ENCODE results near the gene MYRIP.

The MYRIP gene

GRCh38 chr3:40191850-40192448 lies 382.5 kb downstream of the MYRIP start:
- Histone ChIP-seq H3K4me2 (ENCODE audit: low read length) (no peak overlapping the region), H3K9ac (no peak overlapping the region), H3K27me3 (ENCODE audit: control insufficient read depth, insufficient read depth, low read length) (no peaks in the 10 kb centered on the region), H3K4me3 (ENCODE audit: low read depth, low read length) (no peak overlapping the region), H3K4me1 (no peaks in the 10 kb centered on the region), H3K9me3 (ENCODE audit: control insufficient read depth, low read length) (no peaks in the 10 kb centered on the region), H3K27ac (no peak overlapping the region), H3K79me2 (no peaks in the 10 kb centered on the region), H2AFZ (no peak overlapping the region), H3K36me3 (ENCODE audit: control insufficient read depth, insufficient read depth, low read length) (no peaks in the 10 kb centered on the region)
- peak; percentile 91 for TF ChIP-seq CTCF (IDR thresholded peaks at IDR 0.05)

- no peaks in the 10 kb centered on the region for H3K79me2 ChIP-seq
These were observed 383.2 kb downstream of the MYRIP start for GRCh38 chr3:40192628-40193027.

GRCh38 chr3:40196966-40197365 lies 387.6 kb downstream of the MYRIP start:
- H3K4me2 ChIP-seq (ENCODE audit: low read length) = no peak overlapping the region
- no peaks in the 10 kb centered on the region for H3K27me3 ChIP-seq (ENCODE audit: control insufficient read depth, insufficient read depth, low read length)
- H3K27ac ChIP-seq = no peak overlapping the region
- H3K4me1 ChIP-seq = no peaks in the 10 kb centered on the region
- no peak overlapping the region for H3K4me3 ChIP-seq (ENCODE audit: low read depth, low read length)
- H3K9ac ChIP-seq = no peak overlapping the region
- no peaks in the 10 kb centered on the region for H3K79me2 ChIP-seq
- H2AFZ ChIP-seq = no peak overlapping the region
- no peaks in the 10 kb centered on the region for H3K36me3 ChIP-seq (ENCODE audit: control insufficient read depth, insufficient read depth, low read length)
- no peaks in the 10 kb centered on the region for H3K9me3 ChIP-seq (ENCODE audit: control insufficient read depth, low read length)
- TF ChIP-seq CTCF (IDR thresholded peaks at IDR 0.05) = no peak

More at GRCh38 chr3:40192628-40193027, 383.2 kb downstream of the MYRIP start:
- Histone ChIP-seq H2AFZ (no peak overlapping the region), H3K36me3 (ENCODE audit: control insufficient read depth, insufficient read depth, low read length) (no peaks in the 10 kb centered on the region), H3K4me3 (ENCODE audit: low read depth, low read length) (no peak overlapping the region), H3K4me1 (no peaks in the 10 kb centered on the region), H3K27ac (no peak overlapping the region), H3K27me3 (ENCODE audit: control insufficient read depth, insufficient read depth, low read length) (no peaks in the 10 kb centered on the region), H3K9me3 (ENCODE audit: control insufficient read depth, low read length) (no peaks in the 10 kb centered on the region), H3K9ac (no peak overlapping the region), H3K4me2 (ENCODE audit: low read length) (no peak overlapping the region)
- no peak for TF ChIP-seq CTCF (IDR thresholded peaks at IDR 0.05)

- H2AFZ ChIP-seq = no peak overlapping the region
- no peak overlapping the region for H3K27ac ChIP-seq
- H3K27me3 ChIP-seq (ENCODE audit: control insufficient read depth, insufficient read depth, low read length) = no peaks in the 10 kb centered on the region
- H3K4me3 ChIP-seq (ENCODE audit: low read depth, low read length) = no peak overlapping the region
- H3K79me2 ChIP-seq = no peaks in the 10 kb centered on the region
- no peaks in the 10 kb centered on the region for H3K36me3 ChIP-seq (ENCODE audit: control insufficient read depth, insufficient read depth, low read length)
- H3K4me2 ChIP-seq (ENCODE audit: low read length) = no peak overlapping the region
- no peak overlapping the region for H3K9ac ChIP-seq
- H3K4me1 ChIP-seq = no peaks in the 10 kb centered on the region
- no peaks in the 10 kb centered on the region for H3K9me3 ChIP-seq (ENCODE audit: control insufficient read depth, low read length)
- no peak for TF ChIP-seq CTCF (IDR thresholded peaks at IDR 0.05)
These were observed 391.4 kb downstream of the MYRIP start for GRCh38 chr3:40200692-40201316.

- Histone ChIP-seq H3K4me3 (ENCODE audit: low read depth, low read length) (no peak overlapping the region), H3K27ac (no peak overlapping the region), H3K27me3 (ENCODE audit: control insufficient read depth, insufficient read depth, low read length) (no peaks in the 10 kb centered on the region), H3K36me3 (ENCODE audit: control insufficient read depth, insufficient read depth, low read length) (no peaks in the 10 kb centered on the region), H3K9ac (no peak overlapping the region), H3K4me2 (ENCODE audit: low read length) (no peak overlapping the region), H3K79me2 (no peaks in the 10 kb centered on the region), H3K4me1 (no peaks in the 10 kb centered on the region), H2AFZ (peak overlapping the region; percentile 28), H3K9me3 (ENCODE audit: control insufficient read depth, low read length) (no peaks in the 10 kb centered on the region)
- TF ChIP-seq CTCF (IDR thresholded peaks at IDR 0.05) = no peak
These were observed 392.4 kb downstream of the MYRIP start for GRCh38 chr3:40201770-40202169.
